ENCODE results near the gene CLCN2.

Gene CLCN2

DNA sequence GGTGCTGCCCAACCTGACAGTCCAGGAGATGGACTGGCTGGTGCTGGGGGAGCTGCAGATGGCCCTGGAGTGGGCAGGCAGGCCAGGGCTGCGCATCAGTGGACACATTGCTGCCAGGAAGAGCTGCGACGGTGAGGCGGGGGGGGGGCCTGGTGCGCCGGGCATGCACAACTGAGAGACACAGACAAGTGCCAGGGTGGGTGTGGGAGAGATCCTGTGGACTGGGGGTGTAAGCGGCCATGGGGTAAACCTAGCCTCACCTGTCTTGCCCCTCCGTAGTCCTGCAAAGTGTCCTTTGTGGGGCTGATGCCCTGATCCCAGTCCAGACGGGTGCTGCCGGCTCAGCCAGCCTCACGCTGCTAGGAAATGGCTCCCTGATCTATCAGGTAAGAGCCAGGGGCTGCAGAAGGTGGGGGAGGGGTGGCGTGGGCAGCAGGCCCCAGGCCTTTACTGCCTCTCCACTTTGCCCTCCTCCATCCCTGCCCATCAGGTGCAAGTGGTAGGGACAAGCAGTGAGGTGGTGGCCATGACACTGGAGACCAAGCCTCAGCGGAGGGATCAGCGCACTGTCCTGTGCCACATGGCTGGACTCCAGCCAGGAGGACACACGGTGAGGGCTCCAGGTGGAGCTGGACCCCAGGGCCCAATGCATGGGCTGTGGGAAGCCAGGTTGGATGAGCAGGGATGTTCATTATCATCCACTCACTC lies 21.8 kb upstream of the CLCN2 start:
- no peak overlapping the region for H3K27ac ChIP-seq (ENCODE audit: low read depth, low read length, poor library complexity, severe bottlenecking)
- no peak overlapping the region for H2AFZ ChIP-seq (ENCODE audit: low read length)
- no peaks in the 10 kb centered on the region for H4K20me1 ChIP-seq (ENCODE audit: insufficient read depth, low read length)
- H3K9me3 ChIP-seq (ENCODE audit: low read length): no peaks in the 10 kb centered on the region
- no peaks in the 10 kb centered on the region for H3K36me3 ChIP-seq (ENCODE audit: insufficient read depth, low read length)
- no peaks in the 10 kb centered on the region for H3K4me1 ChIP-seq (ENCODE audit: insufficient read depth, low read length, severe bottlenecking)
- no peaks in the 10 kb centered on the region for H3K9me2 ChIP-seq (ENCODE audit: low read depth, low read length)
- no peak overlapping the region for H3K4me2 ChIP-seq (ENCODE audit: low read length)
- peaks cover 7% of the 10 kb centered on the region for H3K27me3 ChIP-seq (ENCODE audit: insufficient read depth, low read length)
- no peak overlapping the region for H3K9ac ChIP-seq (ENCODE audit: low read length)
- TF ChIP-seq, protein P1, sequence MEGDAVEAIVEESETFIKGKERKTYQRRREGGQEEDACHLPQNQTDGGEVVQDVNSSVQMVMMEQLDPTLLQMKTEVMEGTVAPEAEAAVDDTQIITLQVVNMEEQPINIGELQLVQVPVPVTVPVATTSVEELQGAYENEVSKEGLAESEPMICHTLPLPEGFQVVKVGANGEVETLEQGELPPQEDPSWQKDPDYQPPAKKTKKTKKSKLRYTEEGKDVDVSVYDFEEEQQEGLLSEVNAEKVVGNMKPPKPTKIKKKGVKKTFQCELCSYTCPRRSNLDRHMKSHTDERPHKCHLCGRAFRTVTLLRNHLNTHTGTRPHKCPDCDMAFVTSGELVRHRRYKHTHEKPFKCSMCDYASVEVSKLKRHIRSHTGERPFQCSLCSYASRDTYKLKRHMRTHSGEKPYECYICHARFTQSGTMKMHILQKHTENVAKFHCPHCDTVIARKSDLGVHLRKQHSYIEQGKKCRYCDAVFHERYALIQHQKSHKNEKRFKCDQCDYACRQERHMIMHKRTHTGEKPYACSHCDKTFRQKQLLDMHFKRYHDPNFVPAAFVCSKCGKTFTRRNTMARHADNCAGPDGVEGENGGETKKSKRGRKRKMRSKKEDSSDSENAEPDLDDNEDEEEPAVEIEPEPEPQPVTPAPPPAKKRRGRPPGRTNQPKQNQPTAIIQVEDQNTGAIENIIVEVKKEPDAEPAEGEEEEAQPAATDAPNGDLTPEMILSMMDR (IDR thresholded peaks at IDR 0.05; ENCODE audit: low read length): no peak
- no peak for TF ChIP-seq EZH2 (IDR thresholded peaks at IDR 0.05; ENCODE audit: borderline replicate concordance, low read length)
- no peaks in the 10 kb centered on the region for H3K79me2 ChIP-seq (ENCODE audit: insufficient read depth, low read length)
- no peaks in the 10 kb centered on the region for H3F3A ChIP-seq (ENCODE audit: insufficient read depth, low read length)
- no peak overlapping the region for H3K4me3 ChIP-seq (ENCODE audit: low read depth, low read length, poor library complexity, severe bottlenecking)

DNA sequence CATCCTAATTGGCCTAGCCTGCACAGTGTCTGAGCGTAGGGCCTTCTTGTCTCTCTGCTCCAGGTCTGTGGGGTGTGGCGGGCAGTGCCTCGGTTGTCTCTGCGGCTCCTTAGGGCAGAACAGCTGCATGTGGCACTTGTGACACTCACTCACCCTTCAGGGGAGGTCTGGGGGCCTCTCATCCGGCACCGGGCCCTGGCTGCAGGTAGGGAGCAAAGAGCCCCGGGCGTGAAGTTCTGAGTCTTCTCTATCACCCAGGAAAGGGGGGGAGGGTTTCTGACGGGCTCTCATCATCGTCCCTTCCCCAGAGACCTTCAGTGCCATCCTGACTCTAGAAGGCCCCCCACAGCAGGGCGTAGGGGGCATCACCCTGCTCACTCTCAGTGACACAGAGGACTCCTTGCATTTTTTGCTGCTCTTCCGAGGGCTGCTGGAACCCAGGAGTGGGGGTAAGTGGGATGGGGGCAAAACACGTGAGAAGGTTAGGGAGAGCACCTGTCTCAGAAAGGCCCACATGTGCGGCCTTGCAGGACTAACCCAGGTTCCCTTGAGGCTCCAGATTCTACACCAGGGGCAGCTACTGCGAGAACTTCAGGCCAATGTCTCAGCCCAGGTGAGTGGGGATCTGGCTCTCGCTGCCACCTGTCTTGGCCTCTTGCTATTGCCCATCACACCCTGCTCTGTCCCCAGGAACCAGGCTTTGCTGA lies 21.1 kb upstream of the CLCN2 start:
- H3K4me3 ChIP-seq (ENCODE audit: low read depth, low read length, poor library complexity, severe bottlenecking): no peak overlapping the region
- no peak overlapping the region for H3K9ac ChIP-seq (ENCODE audit: low read length)
- H3K36me3 ChIP-seq (ENCODE audit: insufficient read depth, low read length): no peaks in the 10 kb centered on the region
- TF ChIP-seq, protein P1 (IDR thresholded peaks at IDR 0.05; ENCODE audit: low read length): no peak
- no peaks in the 10 kb centered on the region for H4K20me1 ChIP-seq (ENCODE audit: insufficient read depth, low read length)
- no peaks in the 10 kb centered on the region for H3K9me2 ChIP-seq (ENCODE audit: low read depth, low read length)
- H3K27me3 ChIP-seq (ENCODE audit: insufficient read depth, low read length): peaks cover 7% of the 10 kb centered on the region
- H3K9me3 ChIP-seq (ENCODE audit: low read length): no peaks in the 10 kb centered on the region
- H3F3A ChIP-seq (ENCODE audit: insufficient read depth, low read length): no peaks in the 10 kb centered on the region
- no peak overlapping the region for H3K4me2 ChIP-seq (ENCODE audit: low read length)
- H3K27ac ChIP-seq (ENCODE audit: low read depth, low read length, poor library complexity, severe bottlenecking): no peak overlapping the region
- H2AFZ ChIP-seq (ENCODE audit: low read length): no peak overlapping the region
- no peaks in the 10 kb centered on the region for H3K4me1 ChIP-seq (ENCODE audit: insufficient read depth, low read length, severe bottlenecking)
- H3K79me2 ChIP-seq (ENCODE audit: insufficient read depth, low read length): no peaks in the 10 kb centered on the region

DNA sequence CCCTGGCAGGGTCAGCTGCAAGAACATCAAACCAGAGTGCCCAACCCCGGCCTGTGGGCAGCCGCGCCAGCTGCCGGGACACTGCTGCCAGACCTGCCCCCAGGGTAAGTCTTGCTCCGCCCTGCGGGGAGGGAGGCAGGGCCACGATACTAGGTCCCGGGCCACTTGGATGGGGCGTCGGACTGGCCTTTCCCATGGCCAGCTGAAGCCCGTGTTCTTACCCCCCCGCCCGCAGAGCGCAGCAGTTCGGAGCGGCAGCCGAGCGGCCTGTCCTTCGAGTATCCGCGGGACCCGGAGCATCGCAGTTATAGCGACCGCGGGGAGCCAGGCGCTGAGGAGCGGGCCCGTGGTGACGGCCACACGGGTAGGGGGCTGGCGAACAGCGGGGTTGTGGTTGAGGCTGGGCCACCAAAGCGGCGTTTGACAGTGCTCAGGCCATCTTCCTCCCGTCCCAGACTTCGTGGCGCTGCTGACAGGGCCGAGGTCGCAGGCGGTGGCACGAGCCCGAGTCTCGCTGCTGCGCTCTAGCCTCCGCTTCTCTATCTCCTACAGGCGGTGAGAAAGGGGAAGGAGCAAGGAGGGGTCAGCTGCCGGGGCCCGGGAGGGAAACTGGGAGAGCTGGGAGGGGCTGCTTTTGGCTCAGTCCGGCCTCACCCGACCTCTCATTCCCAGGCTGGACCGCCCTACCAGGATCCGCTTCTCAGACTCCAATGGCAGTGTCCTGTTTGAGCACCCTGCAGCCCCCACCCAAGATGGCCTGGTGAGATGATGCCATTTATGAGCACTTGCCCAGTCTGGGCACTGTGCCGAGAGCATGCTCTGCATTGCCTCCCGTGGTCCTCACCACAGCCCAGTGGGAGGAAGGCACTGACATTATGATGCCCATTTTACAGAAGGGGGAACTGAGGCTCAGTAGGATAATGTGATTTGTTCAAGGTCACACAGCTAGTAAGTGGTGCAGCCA lies 20.1 kb upstream of the CLCN2 start:
- H3K27ac ChIP-seq (ENCODE audit: low read depth, low read length, poor library complexity, severe bottlenecking): no peak overlapping the region
- H3K79me2 ChIP-seq (ENCODE audit: insufficient read depth, low read length): no peaks in the 10 kb centered on the region
- no peaks in the 10 kb centered on the region for H3K36me3 ChIP-seq (ENCODE audit: insufficient read depth, low read length)
- TF ChIP-seq, protein P1 (IDR thresholded peaks at IDR 0.05; ENCODE audit: low read length): no peak
- no peak for TF ChIP-seq EZH2 (IDR thresholded peaks at IDR 0.05; ENCODE audit: borderline replicate concordance, low read length)
- H3F3A ChIP-seq (ENCODE audit: insufficient read depth, low read length): no peaks in the 10 kb centered on the region
- no peaks in the 10 kb centered on the region for H3K9me2 ChIP-seq (ENCODE audit: low read depth, low read length)
- no peak overlapping the region for H3K4me3 ChIP-seq (ENCODE audit: low read depth, low read length, poor library complexity, severe bottlenecking)
- H4K20me1 ChIP-seq (ENCODE audit: insufficient read depth, low read length): no peaks in the 10 kb centered on the region
- H3K9ac ChIP-seq (ENCODE audit: low read length): no peak overlapping the region
- no peaks in the 10 kb centered on the region for H3K9me3 ChIP-seq (ENCODE audit: low read length)
- no peak overlapping the region for H3K4me2 ChIP-seq (ENCODE audit: low read length)
- H3K27me3 ChIP-seq (ENCODE audit: insufficient read depth, low read length): peaks cover 7% of the 10 kb centered on the region
- no peaks in the 10 kb centered on the region for H3K4me1 ChIP-seq (ENCODE audit: insufficient read depth, low read length, severe bottlenecking)
- H2AFZ ChIP-seq (ENCODE audit: low read length): no peak overlapping the region

Data from OCI-LY1 (cell line).